ENCODE data around the gene MED13L.
"Not testable (repeated sequence)": the region's sequence is repeated elsewhere in the genome, so short reads cannot be mapped to it uniquely, and the experiment has no call there.

Gene MED13L

DNA sequence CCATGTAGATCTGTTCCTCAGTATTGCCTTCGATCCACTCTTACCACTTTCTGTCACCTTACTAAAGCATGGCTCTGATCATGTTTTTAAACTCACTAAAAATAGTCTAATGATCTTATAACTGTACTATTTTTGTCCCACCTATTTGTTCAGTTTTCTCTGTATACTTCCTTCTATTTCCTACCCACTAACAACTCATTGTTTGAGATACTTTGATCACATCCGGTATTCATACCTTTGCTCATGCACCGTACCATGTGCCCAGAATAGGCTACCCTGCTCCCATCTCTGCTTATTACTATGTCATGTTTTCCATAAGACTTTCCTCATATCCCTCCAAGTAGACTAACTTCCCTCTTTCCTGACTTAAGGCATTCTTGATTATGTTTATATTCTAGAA, 128.6 kb downstream of the MED13L start:
- no peak for DNase-seq

DNA sequence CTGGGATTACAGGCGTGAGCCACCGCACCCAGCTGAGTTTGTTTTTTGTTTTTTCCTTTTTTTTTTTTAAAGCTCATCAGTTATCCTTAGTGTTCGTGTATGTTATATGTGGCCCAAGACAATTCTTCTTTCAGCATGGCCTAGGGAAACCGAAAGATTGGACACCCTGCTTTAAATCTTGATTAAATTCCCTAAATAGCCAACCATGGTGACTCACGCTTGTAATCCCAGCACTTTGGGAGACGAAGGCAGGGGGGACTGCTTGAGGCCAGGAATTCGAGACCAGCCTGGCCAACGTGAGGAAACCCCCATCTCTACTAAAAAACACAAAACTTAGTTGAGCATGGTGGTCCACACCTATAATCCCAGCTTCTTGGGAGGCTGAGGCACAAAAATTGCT, 131.1 kb downstream of the MED13L start:
- no peak for DNase-seq

GRCh38 chr12:116145451-116145850, 132.0 kb downstream of the MED13L start:
- no peak for DNase-seq

DNA sequence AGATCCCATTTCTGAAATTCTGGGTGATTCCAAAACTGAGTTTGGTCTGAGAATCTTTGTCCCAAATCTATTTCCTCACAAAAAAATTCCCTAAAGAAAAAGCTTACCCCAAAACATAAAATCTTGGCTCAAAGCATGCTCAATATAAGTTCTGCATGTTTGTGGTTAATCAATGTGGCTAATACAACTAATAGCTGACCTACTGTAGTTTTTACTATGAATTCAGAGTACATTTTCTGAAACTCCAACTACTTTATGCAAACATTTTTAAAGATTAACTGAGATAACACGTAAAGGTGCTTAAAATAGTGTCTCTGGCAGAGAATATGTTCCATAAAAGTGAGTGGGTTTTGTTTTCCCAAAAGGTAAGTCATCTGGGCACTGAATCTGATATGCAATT, 133.1 kb downstream of the MED13L start:
- no peak for DNase-seq

DNA sequence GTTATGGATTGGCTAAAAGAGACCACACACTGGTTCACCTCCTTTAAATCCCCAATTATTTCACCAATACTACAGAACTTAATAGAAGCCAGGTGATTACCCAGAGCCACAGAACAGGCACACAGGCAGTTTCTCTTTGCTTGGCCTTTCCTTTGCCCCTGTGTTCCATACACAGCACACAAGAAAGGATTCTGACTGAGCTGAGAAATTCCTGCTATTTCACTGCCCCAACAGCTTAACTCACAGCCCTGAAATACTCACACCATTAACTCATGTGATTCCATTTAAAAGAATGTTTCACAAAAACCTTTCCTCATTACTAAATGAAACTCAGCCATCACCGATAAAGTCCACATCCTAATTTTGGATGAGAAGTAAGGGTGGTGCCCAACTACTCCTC, 133.6 kb downstream of the MED13L start:
- DNase-seq, result peak; percentile 47

DNA sequence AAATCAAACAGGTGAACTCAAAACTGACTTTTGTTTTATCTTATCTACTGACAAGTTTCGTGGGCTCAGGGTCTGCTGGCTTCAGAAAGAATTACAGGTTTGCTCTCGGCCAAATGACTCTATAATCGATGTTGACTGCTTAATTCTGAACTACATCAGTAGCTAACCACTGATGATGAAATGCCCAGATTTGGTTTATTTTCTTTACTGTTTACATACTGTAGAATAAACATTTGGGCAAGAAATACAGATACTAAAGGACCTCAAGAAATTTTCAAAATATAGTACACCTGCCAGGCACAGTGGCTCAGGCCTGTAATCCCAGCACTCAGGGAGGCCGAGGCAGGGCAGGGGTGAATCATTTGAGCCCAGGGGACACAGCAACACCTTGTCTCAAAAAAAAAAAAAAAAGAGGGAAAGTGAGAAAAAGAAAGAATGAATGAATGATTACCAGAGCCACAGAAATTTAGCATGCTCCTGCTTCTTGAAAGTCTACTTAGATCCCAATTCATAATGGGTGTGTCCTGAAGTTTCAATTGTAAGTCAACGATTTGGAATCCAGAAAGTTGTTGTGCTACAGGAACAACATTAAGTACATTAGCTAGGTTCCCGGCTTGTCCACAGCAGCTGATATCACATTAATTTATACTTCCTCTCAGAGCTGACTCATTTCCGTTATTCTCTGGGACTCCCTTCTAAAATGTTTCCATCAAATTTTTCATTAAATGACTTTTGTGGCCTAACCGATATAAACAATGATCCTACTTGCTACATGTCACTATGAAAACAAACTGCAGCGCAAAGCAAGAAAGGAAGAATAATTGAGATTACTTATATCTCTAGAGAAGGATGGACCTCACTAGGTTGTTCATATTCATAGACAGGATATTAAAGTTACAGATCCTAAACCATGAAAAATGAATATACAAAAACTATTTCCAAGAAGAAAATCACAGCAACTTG, 134.3 kb downstream of the MED13L start:
- DNase-seq, result peak; percentile 68

DNA sequence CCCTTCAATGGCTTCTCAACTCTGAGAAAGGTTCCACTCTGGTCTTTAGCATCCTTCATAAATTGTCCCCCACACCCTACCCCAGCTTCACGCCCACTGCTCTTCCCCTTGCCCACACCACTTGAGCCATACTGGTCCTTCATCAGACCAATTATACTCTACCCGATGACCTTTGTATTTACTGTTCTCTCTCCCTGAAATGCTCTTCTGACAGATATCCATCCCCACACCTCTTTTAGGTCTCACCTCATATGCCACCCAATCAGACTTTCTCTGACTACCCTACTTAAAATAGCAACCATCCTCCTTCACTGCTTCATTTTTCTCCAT, 135.7 kb downstream of the MED13L start:
- DNase-seq, result no peak

GRCh38 chr12:116141110-116141832, 136.2 kb downstream of the MED13L start:
- DNase-seq, result no peak

DNA sequence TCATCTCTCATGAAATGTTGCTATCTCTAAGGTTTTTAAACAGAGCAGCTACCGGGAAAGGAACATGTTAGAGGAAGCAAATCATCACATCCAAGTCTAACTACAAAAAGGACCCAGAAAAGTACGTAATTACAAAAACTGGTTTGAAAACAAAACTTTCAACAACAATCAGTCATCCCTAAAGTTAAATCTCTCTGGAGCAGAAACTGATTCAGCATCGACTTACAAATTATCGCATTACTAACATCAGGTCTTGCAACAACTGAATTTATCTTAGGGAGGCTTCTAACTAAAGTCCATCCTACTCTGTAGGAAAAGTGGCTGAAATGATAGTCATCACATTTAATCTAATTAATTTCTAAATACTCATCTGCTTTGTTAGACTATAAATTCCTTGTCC, 137.0 kb downstream of the MED13L start:
- DNase-seq, result peak; percentile 62

DNA sequence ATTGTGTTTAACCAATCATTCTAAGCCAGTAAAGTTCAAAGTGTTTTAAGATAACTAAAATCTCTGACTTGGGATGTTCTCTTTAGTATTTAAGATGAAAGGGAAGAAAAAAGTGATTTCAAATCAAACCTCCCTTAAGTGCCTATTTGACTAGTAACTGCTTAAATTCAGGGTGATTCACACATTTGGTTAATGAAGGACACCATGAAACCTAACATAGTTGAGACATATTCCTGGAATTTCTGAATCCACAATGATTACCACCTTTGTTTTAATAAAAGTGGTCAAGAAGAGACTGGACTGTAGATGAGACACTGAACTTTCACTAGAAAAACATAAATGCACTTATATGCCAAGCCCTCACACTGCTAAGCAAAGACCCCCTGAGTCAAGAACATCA, 138.7 kb downstream of the MED13L start:
- DNase-seq, result no peak

DNA sequence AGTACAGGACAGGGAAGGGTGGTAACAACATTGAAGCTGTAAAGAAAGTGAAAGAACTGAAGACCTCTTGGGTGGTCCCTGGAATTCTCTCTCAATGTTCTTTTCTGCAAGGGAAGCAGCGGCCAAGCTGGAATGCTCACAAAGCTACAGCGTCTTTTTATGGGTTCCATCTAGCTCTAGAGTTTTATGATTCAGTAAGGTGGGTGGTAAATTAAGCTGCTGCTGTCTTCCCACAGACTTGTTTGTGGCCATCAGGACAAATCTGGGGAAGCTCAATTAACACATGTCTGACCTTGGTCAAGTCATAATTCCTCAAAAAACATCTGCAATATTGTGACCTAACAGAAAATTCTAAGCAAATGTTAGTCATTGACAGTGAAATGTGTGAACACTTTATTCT, 139.1 kb downstream of the MED13L start:
- DNase-seq, result peak; percentile 50

DNA sequence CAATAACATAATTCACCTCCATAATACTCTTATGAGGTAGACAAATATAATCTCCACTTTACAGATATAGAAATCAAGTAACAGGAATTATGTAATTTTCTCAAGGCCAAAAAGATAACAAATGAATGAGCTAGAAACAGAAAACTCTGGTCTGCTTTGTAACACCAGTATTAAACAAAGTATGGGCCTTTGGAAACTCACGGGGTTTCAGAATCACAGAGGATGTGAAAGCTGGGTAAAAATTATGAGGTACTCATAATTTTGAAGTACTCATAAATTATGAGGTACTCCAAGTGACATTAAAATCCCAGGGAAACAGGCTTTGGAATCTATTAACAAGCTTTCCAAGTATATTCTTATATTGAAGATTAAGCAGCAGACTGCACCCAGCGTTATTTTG, 140.2 kb downstream of the MED13L start:
- no peak for DNase-seq

DNA sequence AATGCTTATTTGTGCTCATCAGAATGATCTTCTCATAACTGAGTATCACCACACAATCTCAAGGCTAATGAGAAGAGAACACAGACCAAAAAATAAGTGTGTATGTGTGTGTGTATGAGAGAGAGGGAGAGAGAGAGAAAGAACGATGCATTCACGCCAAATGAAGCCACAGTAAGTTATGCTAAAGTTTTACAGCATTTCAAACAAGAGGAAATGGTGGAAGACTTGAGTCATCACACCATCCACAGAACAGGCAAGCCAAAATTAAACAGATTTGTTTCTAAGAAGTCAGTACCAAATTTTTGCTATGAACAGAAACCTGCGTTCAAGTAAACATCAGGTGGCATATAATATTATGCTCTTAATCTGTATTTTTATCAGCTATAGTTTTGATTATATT, 141.2 kb downstream of the MED13L start:
- DNase-seq, result peak; percentile 26

DNA sequence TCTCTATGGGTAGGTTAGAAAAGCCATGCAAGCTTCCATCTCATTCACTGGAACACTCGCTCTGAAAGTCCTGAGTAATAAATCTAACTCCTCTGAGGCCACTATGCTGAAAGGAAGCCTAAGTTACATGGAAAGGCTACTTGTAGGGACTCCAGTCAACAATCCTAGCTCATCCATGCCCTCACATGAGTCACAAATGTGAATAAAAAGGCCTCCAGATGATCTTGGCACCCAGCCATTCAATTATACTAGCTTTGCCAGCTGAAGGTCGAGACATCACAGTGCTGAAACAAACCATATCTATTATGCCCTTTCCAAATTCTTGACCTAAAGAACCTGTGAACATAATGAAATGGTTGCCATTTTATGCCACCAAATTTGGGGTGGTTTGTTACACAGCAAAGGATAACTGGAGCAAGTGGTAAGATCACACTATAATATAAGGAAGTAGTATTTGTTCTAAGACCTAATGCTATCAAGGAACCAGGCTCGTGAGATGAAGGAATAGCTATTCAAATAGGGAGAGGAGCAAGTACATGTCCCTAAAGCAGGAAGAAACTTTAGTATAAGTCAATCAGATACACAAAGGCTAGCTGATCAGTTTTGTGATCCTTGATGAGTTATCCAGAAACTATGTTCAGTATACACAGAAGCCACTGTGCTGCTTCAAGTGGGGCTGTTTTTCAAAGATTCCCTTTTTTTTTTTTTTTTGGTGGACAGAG, 142.1 kb downstream of the MED13L start:
- DNase-seq, result no peak

DNA sequence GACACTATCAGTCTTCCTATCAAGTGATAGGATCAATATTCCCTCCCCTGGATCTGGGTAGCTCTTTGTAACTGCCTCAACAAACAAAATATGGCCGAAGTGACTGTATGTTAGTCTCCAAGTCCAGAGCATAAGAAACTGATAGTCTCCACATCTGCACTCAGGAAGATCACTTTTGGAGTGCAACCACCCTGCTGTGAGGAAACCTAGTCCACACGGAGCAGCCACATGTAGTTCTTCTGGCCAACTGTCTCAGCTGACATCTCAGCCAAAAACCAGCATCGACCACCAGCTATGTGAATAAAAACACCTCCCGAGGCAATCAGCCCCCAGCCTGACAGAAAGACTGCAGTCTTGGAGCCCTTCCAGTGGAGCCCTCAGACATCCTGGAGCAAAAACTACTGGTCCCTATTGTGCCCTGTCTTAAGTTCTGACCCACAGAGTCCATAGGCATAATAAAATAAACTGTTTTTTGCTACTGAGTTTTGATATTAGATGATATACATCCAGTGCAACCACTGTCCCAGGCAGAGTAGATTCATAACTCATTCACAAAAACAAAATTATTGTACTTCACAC, 143.8 kb downstream of the MED13L start:
- no peak for DNase-seq

GRCh38 chr12:116133149-116133548, 144.3 kb downstream of the MED13L start:
- DNase-seq, result peak; percentile 66

GRCh38 chr12:116131987-116132386, 145.5 kb downstream of the MED13L start:
- not testable (repeated sequence) for DNase-seq

GRCh38 chr12:116131176-116131575, 146.3 kb downstream of the MED13L start:
- no peak for DNase-seq

DNA sequence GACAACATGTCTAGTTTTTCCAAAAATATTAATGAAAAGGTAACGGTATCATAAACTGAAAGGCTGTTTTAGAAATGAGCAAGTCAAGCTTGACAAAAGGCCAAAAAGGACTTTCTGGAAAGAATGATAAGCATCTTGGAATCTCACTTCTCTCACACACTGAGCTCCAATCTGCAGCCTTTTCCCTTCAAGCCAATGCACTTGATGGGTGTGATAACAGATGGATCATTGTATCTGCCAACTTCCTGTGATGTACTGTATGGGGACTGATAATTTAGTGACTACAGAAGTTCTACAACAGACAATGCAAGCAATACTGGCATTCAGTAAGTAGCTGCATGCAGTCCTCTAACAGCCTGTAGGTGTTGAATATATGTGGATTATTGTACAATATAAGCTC, 147.1 kb downstream of the MED13L start:
- DNase-seq, result no peak

- no peak for DNase-seq
These were observed 148.7 kb downstream of the MED13L start for GRCh38 chr12:116128779-116129178.

DNA sequence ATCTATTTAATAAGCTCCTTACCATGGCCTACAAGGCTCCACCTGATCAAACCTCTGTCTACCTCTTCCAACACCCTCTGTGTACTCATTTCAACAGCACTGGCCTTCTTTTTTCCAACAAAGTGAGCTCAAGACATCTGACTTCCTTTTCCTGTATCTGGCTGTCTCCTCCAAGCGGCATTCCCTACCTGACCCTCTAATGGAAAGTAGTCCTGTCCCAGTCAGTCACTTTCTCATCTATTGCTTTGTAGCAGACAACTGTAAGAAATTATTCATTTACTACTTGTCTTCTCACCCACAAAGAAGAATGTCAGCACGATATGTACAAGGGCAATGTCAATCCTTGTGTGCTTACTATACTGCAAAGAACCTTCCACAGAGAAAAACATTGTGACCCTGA, 149.6 kb downstream of the MED13L start:
- DNase-seq, result no peak

- no peak for DNase-seq
These were observed 150.9 kb downstream of the MED13L start for GRCh38 chr12:116126610-116127009.

DNA sequence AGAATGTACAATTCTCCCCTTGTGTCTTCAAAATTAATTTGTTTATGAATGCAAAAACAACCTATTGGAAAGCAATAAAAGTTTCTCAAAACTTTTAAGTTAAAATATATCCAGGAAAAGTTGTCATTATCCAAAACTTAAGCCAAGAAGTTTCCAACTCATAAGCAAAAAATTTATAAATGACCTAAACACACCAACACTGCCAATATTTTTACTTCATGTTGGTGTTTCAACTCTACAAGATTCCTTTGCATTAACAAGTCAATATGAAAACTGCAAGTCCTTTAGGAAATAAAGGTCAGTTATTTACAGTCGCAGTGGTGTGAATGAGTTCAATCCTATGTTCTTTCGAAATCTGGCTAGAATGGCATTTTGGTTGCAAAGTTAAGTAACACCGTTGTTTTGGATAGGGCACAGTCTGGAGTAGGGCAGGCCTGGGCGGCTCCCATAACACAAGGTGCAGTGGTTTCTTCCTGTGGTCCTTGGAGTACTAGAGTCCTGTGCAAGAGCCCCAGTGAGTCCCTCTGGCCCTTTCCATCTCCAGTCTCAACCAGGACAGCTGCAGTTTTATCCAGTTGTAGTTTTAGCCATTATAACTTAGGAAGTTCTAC, 151.4 kb downstream of the MED13L start:
- DNase-seq, result peak; percentile 44

Data from suppressor macrophage treated with lipopolysaccharide for 4 hours (primary cell).